IMR-90 (cell line): Measurements from ENCODE around the gene HACE1. TPM values are rescaled to one million over a fixed set of nuclear protein-coding genes. Genes with fewer than 3 reads are reported as not detected.

Experiments used
- ATAC-seq: fragments of 200-7000 bp; cut with Tn5 transposase; 2 replicates; pipeline ENCODE4 v1.9.1; 2020; ENCODE audit warnings: low read depth, mild to moderate bottlenecking, moderate library complexity
- BruUV-seq: library from RNA; stranded (reverse); fragments of 400-500 nt; replicated peaks from 2 replicates; lab custom pipeline; 2021; lab: Mats Ljungman, UMichigan
- CTCF ChIA-PET: fragments of 300-600 bp; formaldehyde crosslinking; extraction: SDS; loops from one replicate; lab custom pipeline; 2021; ENCODE audit warnings: antibody characterized with exemption; lab: Yijun Ruan, JAX
- POLR2A ChIA-PET: fragments of 300-600 bp; sonication (Branson Sonifier 250); formaldehyde crosslinking; loops from one replicate; lab custom pipeline; 2022; ENCODE audit warnings: antibody characterized with exemption; ENCODE audit not compliant: unreplicated experiment; lab: Charles Lee
- DNase-seq: peaks from one replicate; pipeline ENCODE4 v3.0.0; 2013
- H2AFZ ChIP-seq: replicated peaks from 2 replicates; pipeline ENCODE3; 2013; ENCODE audit warnings: low read length, mild to moderate bottlenecking; ENCODE audit not compliant: poor library complexity
- H2AK5ac ChIP-seq: 2 replicates; pipeline ENCODE4 v1.6.1; 2013; ENCODE audit warnings: low read depth, low read length, inconsistent platforms
- H2AK9ac ChIP-seq: replicated peaks from 2 replicates; pipeline ENCODE3; 2013; ENCODE audit warnings: mild to moderate bottlenecking, low read depth, low read length, moderate library complexity; ENCODE audit not compliant: poor library complexity
- H2BK120ac ChIP-seq: 2 replicates; pipeline ENCODE4 v1.6.1; 2013; ENCODE audit warnings: low read depth, low read length, inconsistent platforms
- H2BK15ac ChIP-seq: 3 replicates; pipeline ENCODE4 v1.6.1; 2013; ENCODE audit warnings: low read depth, low read length, inconsistent platforms
- H2BK20ac ChIP-seq: 2 replicates; pipeline ENCODE4 v1.6.1; 2013; ENCODE audit warnings: low read depth, mild to moderate bottlenecking, inconsistent platforms, low read length, moderate library complexity
- H2BK5ac ChIP-seq: 2 replicates; pipeline ENCODE4 v1.6.1; 2013; ENCODE audit warnings: mild to moderate bottlenecking, low read depth, low read length, inconsistent platforms; ENCODE audit not compliant: poor library complexity, severe bottlenecking
- H3K14ac ChIP-seq: replicated peaks from 2 replicates; pipeline ENCODE4 v1.6.1; 2013; ENCODE audit warnings: low read depth, low read length, inconsistent platforms
- H3K18ac ChIP-seq: 2 replicates; pipeline ENCODE4 v1.6.1; 2013; ENCODE audit warnings: low read depth, low read length, control low read depth
- H3K23ac ChIP-seq: 2 replicates; pipeline ENCODE4 v1.6.1; 2013; ENCODE audit warnings: low read depth, low read length, inconsistent platforms
- H3K27ac ChIP-seq: 2 replicates; pipeline ENCODE4 v1.5.1; 2013; ENCODE audit warnings: mild to moderate bottlenecking, control low read depth, low read length; ENCODE audit not compliant: insufficient read depth
- H3K27me3 ChIP-seq: 2 replicates; pipeline ENCODE4 v1.6.1; 2013; ENCODE audit warnings: low read length; ENCODE audit not compliant: control insufficient read depth, insufficient read depth
- H3K36me3 ChIP-seq: 2 replicates; pipeline ENCODE4 v1.6.1; 2013; ENCODE audit warnings: low read length, mixed read lengths; ENCODE audit not compliant: control insufficient read depth, insufficient read depth
- H3K4ac ChIP-seq: 2 replicates; pipeline ENCODE4 v1.6.1; 2013; ENCODE audit warnings: low read depth, low read length, inconsistent platforms
- H3K4me1 ChIP-seq: 2 replicates; pipeline ENCODE4 v1.6.1; 2013; ENCODE audit warnings: low read length, mixed read lengths; ENCODE audit not compliant: control insufficient read depth, insufficient read depth
- H3K4me2 ChIP-seq: 2 replicates; pipeline ENCODE4 v1.6.1; 2013; ENCODE audit warnings: low read depth, mild to moderate bottlenecking, control low read depth, low read length, moderate library complexity
- H3K4me3 ChIP-seq: 2 replicates; pipeline ENCODE4 v1.5.1; 2013; ENCODE audit warnings: low read depth, mild to moderate bottlenecking, control low read depth, low read length, moderate library complexity; ENCODE audit not compliant: insufficient read depth
- H3K56ac ChIP-seq: 2 replicates; pipeline ENCODE4 v1.6.1; 2013; ENCODE audit warnings: low read length, inconsistent platforms; ENCODE audit not compliant: insufficient read depth; ENCODE audit errors: extremely low read depth
- H3K79me1 ChIP-seq, 2 experiments: 2 replicates each; pipeline ENCODE4 v1.6.1; 2013; ENCODE audit warnings: low read length in 2 of 2, inconsistent platforms in 1 of 2, low read depth in 1 of 2
- H3K9ac ChIP-seq: 2 replicates; pipeline ENCODE4 v1.6.1; 2013; ENCODE audit warnings: low read depth, low read length, control low read depth
- H3K9me1 ChIP-seq: 2 replicates; pipeline ENCODE4 v1.6.1; 2013; ENCODE audit warnings: low read length, inconsistent platforms; ENCODE audit not compliant: insufficient read depth
- H3K9me3 ChIP-seq: 2 replicates; pipeline ENCODE4 v1.6.1; 2013; ENCODE audit warnings: low read length; ENCODE audit not compliant: control insufficient read depth, insufficient read depth
- H4K20me1 ChIP-seq: 2 replicates; pipeline ENCODE4 v1.6.1; 2013; ENCODE audit warnings: low read length, inconsistent platforms; ENCODE audit not compliant: insufficient read depth
- H4K5ac ChIP-seq: 2 replicates; pipeline ENCODE4 v1.6.1; 2013; ENCODE audit warnings: mild to moderate bottlenecking, low read depth, low read length, control low read depth
- H4K8ac ChIP-seq, 2 experiments: 2 replicates each; pipeline ENCODE4 v1.6.1; 2013; ENCODE audit warnings: low read depth in 2 of 2, low read length in 2 of 2, control low read depth in 1 of 2, inconsistent platforms in 1 of 2
- H4K91ac ChIP-seq: 2 replicates; pipeline ENCODE4 v1.6.1; 2013; ENCODE audit warnings: low read depth, low read length, inconsistent platforms; ENCODE audit not compliant: insufficient read depth
- BHLHE40 ChIP-seq: fragments of 150-350 bp; IDR thresholded peaks from 2 replicates; pipeline ENCODE4 v1.6.1; 2016; ENCODE audit warnings: mild to moderate bottlenecking, low read depth, low read length
- CEBPB ChIP-seq: IDR thresholded peaks from 2 replicates; pipeline ENCODE4 v1.6.1; 2012; ENCODE audit warnings: low read depth, low read length, improper control_type of control experiment
- CHD1 ChIP-seq: IDR thresholded peaks from 2 replicates; pipeline ENCODE4 v1.6.1; 2012; ENCODE audit warnings: low read depth, low read length, improper control_type of control experiment
- FOS ChIP-seq: fragments of 150-350 bp; IDR thresholded peaks from 2 replicates; pipeline ENCODE4 v1.6.1; 2016; ENCODE audit warnings: low read depth, low read length
- MAZ ChIP-seq: IDR thresholded peaks from 2 replicates; pipeline ENCODE4 v1.6.1; 2012; ENCODE audit warnings: low read depth, mild to moderate bottlenecking, low read length, improper control_type of control experiment, moderate library complexity, borderline replicate concordance
- MXI1 ChIP-seq: IDR thresholded peaks from 2 replicates; pipeline ENCODE4 v1.6.1; 2012; ENCODE audit warnings: low read depth, mild to moderate bottlenecking, low read length, moderate library complexity, borderline replicate concordance
- NFE2L2 ChIP-seq: fragments of 150-350 bp; IDR thresholded peaks from 2 replicates; pipeline ENCODE4 v1.6.1; 2016; ENCODE audit warnings: low read depth, mild to moderate bottlenecking, low read length
- POLR2A ChIP-seq: IDR thresholded peaks from 2 replicates; pipeline ENCODE4 v1.6.1; 2012; ENCODE audit warnings: mild to moderate bottlenecking, low read depth, low read length
- RAD21 ChIP-seq: IDR thresholded peaks from 2 replicates; pipeline ENCODE4 v1.6.1; 2012; ENCODE audit warnings: low read length, improper control_type of control experiment
- RCOR1 ChIP-seq: IDR thresholded peaks from 2 replicates; pipeline ENCODE4 v1.6.1; 2012; ENCODE audit warnings: mild to moderate bottlenecking, low read length, improper control_type of control experiment; ENCODE audit not compliant: insufficient replicate concordance
- RFX5 ChIP-seq: IDR thresholded peaks from 2 replicates; pipeline ENCODE4 v1.8.0; 2012; ENCODE audit warnings: low read depth, mild to moderate bottlenecking, low read length, moderate library complexity
- SMC3 ChIP-seq: fragments of 150-350 bp; IDR thresholded peaks from 2 replicates; pipeline ENCODE4 v1.6.1; 2016; ENCODE audit warnings: low read depth, mild to moderate bottlenecking, antibody characterized with exemption, low read length, moderate library complexity
- WGBS, 2 experiments: methylation state at CpG; one replicate each; pipeline versions ENCODE4 v1.1.5 to v1.1.7; 2013; ENCODE audit warnings: missing lambda C conversion rate in 2 of 2; ENCODE audit not compliant: insufficient read length in 1 of 2; ENCODE audit errors: extremely low coverage in 2 of 2; 5-methylcytosine and 5-hydroxymethylcytosine counted together
- dilution Hi-C: fragments of 300-500 bp; cut with HindIII; formaldehyde crosslinking; loops from one replicate; pipeline ENCODE4 v1.14.3; 2018; ENCODE audit warnings: low sequenced_read_pairs; ENCODE audit not compliant: unreplicated experiment
- in situ Hi-C: fragments of 300-500 bp; cut with MboI; formaldehyde crosslinking; loops from 3 replicates; pipeline ENCODE4 v1.14.3; 2019; ENCODE audit warnings: low sequenced_read_pairs, inconsistent platforms, mixed read lengths
- intact Hi-C: fragments of 100-400 bp; cut with micrococcal nuclease; formaldehyde crosslinking; loops from 2 replicates; pipeline ENCODE4 v1.10.0; 2022
- polyA plus RNA-seq, 3 experiments: library from polyadenylated mRNA; depleted of rRNA; stranded (reverse); fragments of >200 nt; gene quantifications; 2 replicates each; pipeline ENCODE4 v1.2.3, GENCODE V29; 2012; ENCODE audit warnings: low replicate concordance in 1 of 3
- total RNA-seq: library from RNA; depleted of rRNA; stranded (reverse); fragments of >200 nt; gene quantifications from 2 replicates; pipeline ENCODE4 v1.2.3, GENCODE V29; 2012
- TF ChIP-seq, protein P1 (sequence below): fragments of 150-350 bp; IDR thresholded peaks from 2 replicates; pipeline ENCODE4 v1.6.1; 2017; ENCODE audit warnings: mild to moderate bottlenecking, antibody characterized with exemption, low read length, low read depth
- TF ChIP-seq, protein P2 (sequence below): conservative IDR thresholded peaks from 2 replicates; pipeline ENCODE4 v1.5.1; 2012; ENCODE audit warnings: mild to moderate bottlenecking, low read depth, low read length, improper control_type of control experiment

The HACE1 gene
- total and polyA plus RNA-seq, 2 of the 4 experiments (the other 2 are of a cell fraction), result 5.4 to 10.8 TPM

DNA sequence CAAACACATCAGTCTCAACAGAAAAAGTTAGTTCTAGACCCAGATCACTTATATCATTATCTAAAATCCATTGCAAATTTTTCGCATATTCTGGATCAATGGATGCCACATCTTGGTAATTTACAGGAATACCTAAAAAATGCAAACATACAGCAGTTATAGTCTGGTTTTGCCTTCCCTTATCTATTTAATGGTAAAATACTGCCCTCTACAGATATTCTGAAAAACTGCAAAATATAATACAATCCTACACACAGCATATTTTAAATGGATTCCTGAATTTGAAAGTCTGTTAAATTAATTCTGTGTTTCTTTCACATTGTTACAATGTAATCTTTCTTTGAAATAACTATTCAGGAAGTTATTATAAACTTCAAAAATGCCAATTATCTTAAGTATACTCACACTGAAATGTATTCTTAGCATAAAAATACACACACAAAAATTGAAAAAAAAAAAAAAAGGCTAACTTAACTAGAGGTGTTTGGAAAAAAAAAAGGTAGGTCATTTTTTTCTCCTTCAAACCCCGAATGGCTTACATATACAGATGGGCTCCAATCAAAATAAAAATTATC, 88.4 kb downstream of the HACE1 start:
- TF ChIP-seq MAZ, result no peak
- TF ChIP-seq BHLHE40, result no peak
- TF ChIP-seq, protein P1, sequence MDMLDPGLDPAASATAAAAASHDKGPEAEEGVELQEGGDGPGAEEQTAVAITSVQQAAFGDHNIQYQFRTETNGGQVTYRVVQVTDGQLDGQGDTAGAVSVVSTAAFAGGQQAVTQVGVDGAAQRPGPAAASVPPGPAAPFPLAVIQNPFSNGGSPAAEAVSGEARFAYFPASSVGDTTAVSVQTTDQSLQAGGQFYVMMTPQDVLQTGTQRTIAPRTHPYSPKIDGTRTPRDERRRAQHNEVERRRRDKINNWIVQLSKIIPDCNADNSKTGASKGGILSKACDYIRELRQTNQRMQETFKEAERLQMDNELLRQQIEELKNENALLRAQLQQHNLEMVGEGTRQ, result no peak
- no peak for TF ChIP-seq NFE2L2
- no peak for TF ChIP-seq CEBPB
- TF ChIP-seq POLR2A, result no peak
- TF ChIP-seq, protein P2, sequence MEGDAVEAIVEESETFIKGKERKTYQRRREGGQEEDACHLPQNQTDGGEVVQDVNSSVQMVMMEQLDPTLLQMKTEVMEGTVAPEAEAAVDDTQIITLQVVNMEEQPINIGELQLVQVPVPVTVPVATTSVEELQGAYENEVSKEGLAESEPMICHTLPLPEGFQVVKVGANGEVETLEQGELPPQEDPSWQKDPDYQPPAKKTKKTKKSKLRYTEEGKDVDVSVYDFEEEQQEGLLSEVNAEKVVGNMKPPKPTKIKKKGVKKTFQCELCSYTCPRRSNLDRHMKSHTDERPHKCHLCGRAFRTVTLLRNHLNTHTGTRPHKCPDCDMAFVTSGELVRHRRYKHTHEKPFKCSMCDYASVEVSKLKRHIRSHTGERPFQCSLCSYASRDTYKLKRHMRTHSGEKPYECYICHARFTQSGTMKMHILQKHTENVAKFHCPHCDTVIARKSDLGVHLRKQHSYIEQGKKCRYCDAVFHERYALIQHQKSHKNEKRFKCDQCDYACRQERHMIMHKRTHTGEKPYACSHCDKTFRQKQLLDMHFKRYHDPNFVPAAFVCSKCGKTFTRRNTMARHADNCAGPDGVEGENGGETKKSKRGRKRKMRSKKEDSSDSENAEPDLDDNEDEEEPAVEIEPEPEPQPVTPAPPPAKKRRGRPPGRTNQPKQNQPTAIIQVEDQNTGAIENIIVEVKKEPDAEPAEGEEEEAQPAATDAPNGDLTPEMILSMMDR, result peak; percentile 70
- no peak for TF ChIP-seq RCOR1
- no peak for TF ChIP-seq FOS
- TF ChIP-seq CHD1, result no peak
- TF ChIP-seq RFX5, result no peak
- no peak for TF ChIP-seq MXI1
- peak; percentile 54; the same call in 1 of the 2 replicates for TF ChIP-seq SMC3
- peak; percentile 65 for TF ChIP-seq RAD21
- Histone ChIP-seq H3K23ac (no peak overlapping the region), H3K14ac (no peak overlapping the region), H2AK9ac (no peak overlapping the region), H3K36me3 (no peaks in the 10 kb centered on the region), H2BK20ac (no peak overlapping the region), H3K9ac (no peak overlapping the region), H3K4me1 (no peaks in the 10 kb centered on the region), H4K20me1 (no peaks in the 10 kb centered on the region), H3K4me2 (no peak overlapping the region), H4K5ac (no peak overlapping the region), H3K79me1 (no peaks in the 10 kb centered on the region), H3K4ac (no peak overlapping the region), H3K27me3 (no peaks in the 10 kb centered on the region), H3K4me3 (no peak overlapping the region), H3K56ac (no peak overlapping the region), H2BK15ac (no peak overlapping the region), H4K91ac (no peak overlapping the region), H3K18ac (no peak overlapping the region), H2AK5ac (no peak overlapping the region), H2BK5ac (no peak overlapping the region), H3K9me3 (no peaks in the 10 kb centered on the region), H2AFZ (no peak overlapping the region), H4K8ac (no peak overlapping the region), H2BK120ac (no peak overlapping the region), H3K27ac (no peak overlapping the region), H3K9me1 (no peaks in the 10 kb centered on the region)
- dilution Hi-C loops (no loop called here), intact Hi-C loops (loop anchor here (1.0 to 5.0 kb wide), 2 partner anchors 88 to 244 kb away; no protein-coding TSS in a partner anchor), in situ Hi-C loops (no loop called here)
- ATAC-seq (peak; percentile 95), DNase-seq (peak; percentile 44)
- WGBS, 2 experiments, result no CpG with 5 or more reads among the region's 2 CpGs
- BruUV-seq, result no TSS peak
- POLR2A ChIA-PET, result no interaction called here
- CTCF ChIA-PET, result no interaction called here
